Activated naive CD8-positive, alpha-beta T cell (primary cell): ENCODE measurements around the gene PNMA6A.
"Not testable (repeated sequence)": the region's sequence is repeated elsewhere in the genome, so short reads cannot be mapped to it uniquely, and the experiment has no call there.

Experiments
- H3K27ac Mint-ChIP-seq: one replicate; pipeline ENCODE4 v1.8.0; 2021; ENCODE audit warnings: mixed read lengths
- H3K27me3 Mint-ChIP-seq: one replicate; pipeline ENCODE4 v1.8.0; 2021; ENCODE audit warnings: mixed read lengths
- H3K36me3 Mint-ChIP-seq: one replicate; pipeline ENCODE4 v1.8.0; 2021; ENCODE audit warnings: mixed read lengths
- H3K4me1 Mint-ChIP-seq: one replicate; pipeline ENCODE4 v1.8.0; 2021; ENCODE audit warnings: low read depth, mixed read lengths
- H3K4me3 Mint-ChIP-seq: one replicate; pipeline ENCODE4 v1.8.0; 2021; ENCODE audit warnings: mild to moderate bottlenecking, mixed read lengths
- H3K9me3 Mint-ChIP-seq: one replicate; pipeline ENCODE4 v1.8.0; 2021; ENCODE audit warnings: low read depth, mixed read lengths

The PNMA6A gene

GRCh38 chrX:153063315-153063714 lies 8.9 kb upstream of the PNMA6A start:
- H3K4me3 Mint-ChIP-seq: no peak overlapping the region

GRCh38 chrX:153064061-153064460 lies 8.2 kb upstream of the PNMA6A start:
- H3K36me3 Mint-ChIP-seq: no peaks in the 10 kb centered on the region
- no peak overlapping the region for H3K4me3 Mint-ChIP-seq
- peaks cover 2% of the 10 kb centered on the region for H3K4me1 Mint-ChIP-seq
- H3K9me3 Mint-ChIP-seq: no peaks in the 10 kb centered on the region
- H3K27ac Mint-ChIP-seq: no peak overlapping the region
- H3K27me3 Mint-ChIP-seq: no peaks in the 10 kb centered on the region

More at GRCh38 chrX:153063315-153063714, 8.9 kb upstream of the PNMA6A start:
- H3K4me1 Mint-ChIP-seq: peaks cover 2% of the 10 kb centered on the region
- H3K36me3 Mint-ChIP-seq: no peaks in the 10 kb centered on the region
- H3K9me3 Mint-ChIP-seq: no peaks in the 10 kb centered on the region
- H3K27me3 Mint-ChIP-seq: no peaks in the 10 kb centered on the region
- no peak overlapping the region for H3K27ac Mint-ChIP-seq

GRCh38 chrX:153065389-153065788 lies 6.9 kb upstream of the PNMA6A start:
- Mint-ChIP-seq H3K36me3 (no peaks in the 10 kb centered on the region), H3K9me3 (no peaks in the 10 kb centered on the region), H3K4me1 (peaks cover 2% of the 10 kb centered on the region), H3K27ac (no peak overlapping the region), H3K4me3 (no peak overlapping the region), H3K27me3 (no peaks in the 10 kb centered on the region)

GRCh38 chrX:153066402-153066801 lies 5.9 kb upstream of the PNMA6A start:
- H3K4me3 Mint-ChIP-seq, H3K27ac Mint-ChIP-seq, H3K9me3 Mint-ChIP-seq, H3K36me3 Mint-ChIP-seq, H3K27me3 Mint-ChIP-seq, H3K4me1 Mint-ChIP-seq: not testable (repeated sequence)

- not testable (repeated sequence) for H3K4me3 Mint-ChIP-seq, H3K4me1 Mint-ChIP-seq, H3K27ac Mint-ChIP-seq
These were observed 1.1 kb downstream of the PNMA6A start for GRCh38 chrX:153073331-153073730.

GRCh38 chrX:153074262-153074899 lies 2.1 kb downstream of the PNMA6A start:
- Mint-ChIP-seq H3K9me3 (no peaks in the 10 kb centered on the region), H3K36me3 (no peaks in the 10 kb centered on the region), H3K4me1 (no peaks in the 10 kb centered on the region), H3K27me3 (no peaks in the 10 kb centered on the region), H3K27ac (no peak overlapping the region), H3K4me3 (no peak overlapping the region)

More at GRCh38 chrX:153073331-153073730, 1.1 kb downstream of the PNMA6A start:
- not testable (repeated sequence) for H3K9me3 Mint-ChIP-seq, H3K36me3 Mint-ChIP-seq, H3K27me3 Mint-ChIP-seq

- no peaks in the 10 kb centered on the region for H3K27me3 Mint-ChIP-seq
- no peaks in the 10 kb centered on the region for H3K9me3 Mint-ChIP-seq
- H3K36me3 Mint-ChIP-seq: no peaks in the 10 kb centered on the region
- no peak overlapping the region for H3K4me3 Mint-ChIP-seq
- no peak overlapping the region for H3K27ac Mint-ChIP-seq
- H3K4me1 Mint-ChIP-seq: no peaks in the 10 kb centered on the region
These were observed 2.7 kb downstream of the PNMA6A start for GRCh38 chrX:153074935-153075334.

GRCh38 chrX:153075366-153075765 lies 3.1 kb downstream of the PNMA6A start:
- H3K9me3 Mint-ChIP-seq: no peaks in the 10 kb centered on the region
- H3K36me3 Mint-ChIP-seq: no peaks in the 10 kb centered on the region
- no peak overlapping the region for H3K27ac Mint-ChIP-seq
- H3K4me1 Mint-ChIP-seq: no peaks in the 10 kb centered on the region
- H3K27me3 Mint-ChIP-seq: no peaks in the 10 kb centered on the region
- no peak overlapping the region for H3K4me3 Mint-ChIP-seq

GRCh38 chrX:153077437-153078135 lies 5.3 kb downstream of the PNMA6A start:
- H3K4me3 Mint-ChIP-seq, H3K27me3 Mint-ChIP-seq, H3K4me1 Mint-ChIP-seq: not testable (repeated sequence)

GRCh38 chrX:153083238-153083923 lies 11.1 kb downstream of the PNMA6A start:
- H3K4me1 Mint-ChIP-seq, H3K9me3 Mint-ChIP-seq, H3K27me3 Mint-ChIP-seq, H3K36me3 Mint-ChIP-seq, H3K4me3 Mint-ChIP-seq, H3K27ac Mint-ChIP-seq: not testable (repeated sequence)

More at GRCh38 chrX:153077437-153078135, 5.3 kb downstream of the PNMA6A start:
- not testable (repeated sequence) for H3K27ac Mint-ChIP-seq, H3K9me3 Mint-ChIP-seq, H3K36me3 Mint-ChIP-seq

- peaks cover 5% of the 10 kb centered on the region for H3K36me3 Mint-ChIP-seq
- H3K4me1 Mint-ChIP-seq: peaks cover 6% of the 10 kb centered on the region
- no peaks in the 10 kb centered on the region for H3K27me3 Mint-ChIP-seq
- no peak overlapping the region for H3K27ac Mint-ChIP-seq
- H3K4me3 Mint-ChIP-seq: no peak overlapping the region
- no peaks in the 10 kb centered on the region for H3K9me3 Mint-ChIP-seq
These were observed 30.2 kb downstream of the PNMA6A start for GRCh38 chrX:153102418-153102817.

- H3K4me1 Mint-ChIP-seq, H3K36me3 Mint-ChIP-seq, H3K27ac Mint-ChIP-seq, H3K9me3 Mint-ChIP-seq, H3K27me3 Mint-ChIP-seq, H3K4me3 Mint-ChIP-seq: not testable (repeated sequence)
These were observed 32.7 kb downstream of the PNMA6A start for GRCh38 chrX:153104959-153105358.

- H3K36me3 Mint-ChIP-seq, H3K9me3 Mint-ChIP-seq, H3K27me3 Mint-ChIP-seq, H3K4me1 Mint-ChIP-seq: not testable (repeated sequence)
- H3K4me3 Mint-ChIP-seq: peak overlapping the region; percentile 59
- H3K27ac Mint-ChIP-seq: peak overlapping the region; percentile 83
These were observed 34.0 kb downstream of the PNMA6A start for GRCh38 chrX:153106092-153106801.

- H3K27me3 Mint-ChIP-seq, H3K4me1 Mint-ChIP-seq, H3K9me3 Mint-ChIP-seq, H3K4me3 Mint-ChIP-seq, H3K36me3 Mint-ChIP-seq, H3K27ac Mint-ChIP-seq: not testable (repeated sequence)
These were observed 38.5 kb downstream of the PNMA6A start for GRCh38 chrX:153110735-153111134.

- not testable (repeated sequence) for H3K4me1 Mint-ChIP-seq, H3K36me3 Mint-ChIP-seq, H3K9me3 Mint-ChIP-seq, H3K4me3 Mint-ChIP-seq, H3K27ac Mint-ChIP-seq, H3K27me3 Mint-ChIP-seq
These were observed 41.6 kb downstream of the PNMA6A start for GRCh38 chrX:153113851-153114250.
